Sigmoid colon (tissue), 7 donors: Measurements from ENCODE around the gene AMBP. TPM values are rescaled to one million over a fixed set of nuclear protein-coding genes. Genes with fewer than 3 reads are reported as not detected.
A peak's percentile ranks its signal among the peaks of the same experiment; 100 is the strongest.

ENCODE experiments used
- DNase-seq: peaks from one replicate; pipeline ENCODE4 v3.0.0-alpha.2; 2019
- H3K27ac ChIP-seq, 4 donors: fragments of 200-600 bp; sonication (generic); one replicate each; pipeline ENCODE4 v1.5.1; 2016 to 2019; ENCODE audit warnings: mild to moderate bottlenecking in 1 of 4
- H3K27me3 ChIP-seq, 3 donors: fragments of 200-600 bp; sonication (generic); one replicate each; pipeline ENCODE4 v1.5.1; 2019; ENCODE audit warnings: mild to moderate bottlenecking in 1 of 3
- H3K36me3 ChIP-seq, 4 donors: fragments of 200-600 bp; sonication (generic); one replicate each; pipeline ENCODE4 v1.5.1; 2016 to 2019
- H3K4me1 ChIP-seq, 4 donors: fragments of 200-600 bp; sonication (generic); one replicate each; pipeline ENCODE4 v1.5.1; 2017 to 2019
- H3K4me3 ChIP-seq, 4 donors: fragments of 200-600 bp; sonication (generic); one replicate each; pipeline ENCODE4 v1.5.1; 2017 to 2019; ENCODE audit warnings: mild to moderate bottlenecking in 2 of 4, moderate library complexity in 1 of 4
- H3K9me3 ChIP-seq, 4 donors: fragments of 200-600 bp in 3 of 4; sonication (generic) in 3 of 4; one replicate each; pipeline versions ENCODE4 v1.5.1 to v1.6.1; 2013 to 2019
- EP300 ChIP-seq, 4 donors: sonication (generic); formaldehyde crosslinking; IDR thresholded peaks; one replicate each; pipeline ENCODE4 v1.6.1; 2017; ENCODE audit warnings: antibody characterized with exemption in 4 of 4
- POLR2A ChIP-seq, 2 donors: fragments of 450-650 bp; IDR thresholded peaks; one replicate each; pipeline ENCODE4 v1.6.1; 2016; ENCODE audit warnings: antibody characterized with exemption in 2 of 2, mild to moderate bottlenecking in 2 of 2, moderate library complexity in 2 of 2
- POLR2AphosphoS5 ChIP-seq, 4 donors: sonication (generic); formaldehyde crosslinking; IDR thresholded peaks; one replicate each; pipeline ENCODE4 v1.6.1; 2017; ENCODE audit warnings: antibody characterized with exemption in 4 of 4
- WGBS, 2 donors: extraction: QIAGEN DNeasy Blood & Tissue Kit; methylation state at CpG; one replicate each; pipeline ENCODE4 v1.1.7; 2013; 5-methylcytosine and 5-hydroxymethylcytosine counted together
- intact Hi-C: fragments of 100-400 bp; cut with DNase I; formaldehyde crosslinking; loops from one replicate; pipeline ENCODE4 v1.15.1; 2023
- polyA plus RNA-seq, 3 donors: library from polyadenylated mRNA; stranded (reverse); fragments of 200-250 nt; gene quantifications; one replicate each; pipeline ENCODE4 v1.2.3, GENCODE V29; 2013
- total RNA-seq, 4 donors: library from RNA; depleted of rRNA; stranded (reverse); fragments of >200 nt; gene quantifications; one replicate each; pipeline ENCODE4 v1.1.0, GENCODE V29; 2016
- TF ChIP-seq, protein P1 (sequence below), 4 experiments: fragments of 450-650 bp in 3 of 4; fragments of 200-600 bp in 1 of 4; IDR thresholded peaks; one replicate each; pipeline ENCODE4 v1.5.1; 2016 to 2019; ENCODE audit warnings: antibody characterized with exemption in 4 of 4, mild to moderate bottlenecking in 3 of 4, moderate library complexity in 2 of 4
- donor health status: healthy with polysubstance abuse.
- donor health status: Bipolar disorder and iron deficiency.
- donor health status: healthy.

The AMBP gene
- total and polyA plus RNA-seq, 7 donors = 0.66 TPM; not detected in 6

DNA sequence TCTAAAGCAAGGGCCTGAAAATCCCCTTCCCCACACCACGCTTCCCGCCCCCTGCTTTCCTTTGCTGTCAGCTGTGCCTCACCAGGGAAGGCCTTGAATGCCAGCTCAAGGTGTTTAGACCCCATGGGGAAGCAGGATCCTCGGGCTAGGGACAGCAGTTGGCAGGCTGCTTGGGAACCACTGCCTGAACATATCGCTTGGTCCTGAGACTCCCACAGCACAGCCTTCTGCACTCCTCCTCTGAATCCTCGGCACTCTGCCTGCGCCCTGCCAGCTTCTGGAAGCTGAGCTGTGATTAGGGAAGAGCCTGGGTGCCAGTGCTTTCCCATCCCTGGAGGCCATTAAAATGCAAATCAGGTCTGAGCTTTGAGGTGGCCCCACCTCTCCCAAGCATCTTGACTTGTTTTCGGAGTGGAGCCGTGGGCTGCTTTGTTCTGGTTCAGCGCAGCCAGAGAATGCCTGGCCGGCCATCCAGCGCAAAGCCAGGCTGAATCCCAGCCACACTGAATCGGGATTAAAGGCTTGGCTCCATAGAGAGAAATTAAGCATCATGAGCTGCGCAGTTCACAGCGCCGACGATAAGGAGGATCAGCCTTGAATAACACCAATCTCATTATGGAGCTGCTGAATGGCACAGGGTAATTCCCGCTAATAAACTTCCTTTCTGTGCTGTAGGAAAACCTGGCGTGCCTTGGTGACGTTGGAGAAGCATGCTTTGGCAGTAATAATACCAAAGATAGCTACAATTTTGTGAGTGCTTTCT lies 40.0 kb downstream of the AMBP start:
- H3K27me3 ChIP-seq = no peaks in the 10 kb centered on the region
- DNase-seq = peak; percentile 32
- WGBS, 2 donors = 85 to 90% methylated on average over 19 of the region's 19 CpGs
- peaks cover 0 to 6% (median 0%) of the 10 kb centered on the region in 4 donors for H3K9me3 ChIP-seq
- no peak overlapping the region for H3K4me3 ChIP-seq
- H3K27ac ChIP-seq = no peak overlapping the region
- H3K4me1 ChIP-seq = no peaks in the 10 kb centered on the region
- peaks cover 0 to 22% (median 6%) of the 10 kb centered on the region in 4 donors for H3K36me3 ChIP-seq
- intact Hi-C loops = loop anchor here (10.0 kb wide), 1 partner anchor 353 kb away; no protein-coding TSS in a partner anchor
- no peak for TF ChIP-seq POLR2A (IDR thresholded peaks at IDR 0.05)
- no peak for TF ChIP-seq POLR2AphosphoS5 (IDR thresholded peaks at IDR 0.05)
- TF ChIP-seq, protein P1, sequence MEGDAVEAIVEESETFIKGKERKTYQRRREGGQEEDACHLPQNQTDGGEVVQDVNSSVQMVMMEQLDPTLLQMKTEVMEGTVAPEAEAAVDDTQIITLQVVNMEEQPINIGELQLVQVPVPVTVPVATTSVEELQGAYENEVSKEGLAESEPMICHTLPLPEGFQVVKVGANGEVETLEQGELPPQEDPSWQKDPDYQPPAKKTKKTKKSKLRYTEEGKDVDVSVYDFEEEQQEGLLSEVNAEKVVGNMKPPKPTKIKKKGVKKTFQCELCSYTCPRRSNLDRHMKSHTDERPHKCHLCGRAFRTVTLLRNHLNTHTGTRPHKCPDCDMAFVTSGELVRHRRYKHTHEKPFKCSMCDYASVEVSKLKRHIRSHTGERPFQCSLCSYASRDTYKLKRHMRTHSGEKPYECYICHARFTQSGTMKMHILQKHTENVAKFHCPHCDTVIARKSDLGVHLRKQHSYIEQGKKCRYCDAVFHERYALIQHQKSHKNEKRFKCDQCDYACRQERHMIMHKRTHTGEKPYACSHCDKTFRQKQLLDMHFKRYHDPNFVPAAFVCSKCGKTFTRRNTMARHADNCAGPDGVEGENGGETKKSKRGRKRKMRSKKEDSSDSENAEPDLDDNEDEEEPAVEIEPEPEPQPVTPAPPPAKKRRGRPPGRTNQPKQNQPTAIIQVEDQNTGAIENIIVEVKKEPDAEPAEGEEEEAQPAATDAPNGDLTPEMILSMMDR (IDR thresholded peaks at IDR 0.05) = no peak
- TF ChIP-seq EP300 (IDR thresholded peaks at IDR 0.05) = no peak

DNA sequence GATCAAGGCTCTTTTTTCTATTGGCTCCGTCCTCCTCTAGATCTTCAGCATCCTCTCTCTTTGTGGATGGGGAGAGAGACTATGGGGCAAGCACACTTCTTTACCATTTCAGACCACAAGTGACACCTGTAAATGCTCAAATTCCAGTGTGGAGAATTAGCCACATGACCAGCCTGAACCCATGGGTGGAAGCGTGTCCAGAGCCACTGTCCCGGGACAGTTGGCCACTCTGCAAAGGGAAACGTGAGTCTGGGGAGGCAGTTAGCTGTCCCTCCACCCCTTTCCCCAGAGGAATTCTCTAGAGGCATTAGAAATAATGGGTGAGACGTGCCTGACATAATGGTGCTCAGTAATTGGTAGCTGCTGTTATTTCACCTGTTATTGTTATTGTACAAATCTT lies 40.9 kb downstream of the AMBP start:
- no peak overlapping the region for H3K27ac ChIP-seq
- no peaks in the 10 kb centered on the region for H3K27me3 ChIP-seq
- intact Hi-C loops = loop anchor here (10.0 kb wide), 1 partner anchor 352 kb away; no protein-coding TSS in a partner anchor
- DNase-seq = no peak
- TF ChIP-seq, protein P1 (IDR thresholded peaks at IDR 0.05) = no peak
- TF ChIP-seq POLR2A (IDR thresholded peaks at IDR 0.05) (no peak), EP300 (IDR thresholded peaks at IDR 0.05) (no peak), POLR2AphosphoS5 (IDR thresholded peaks at IDR 0.05) (no peak)
- H3K4me3 ChIP-seq = no peak overlapping the region
- no peaks in the 10 kb centered on the region for H3K4me1 ChIP-seq
- 84 to 96% methylated on average over 5 of the region's 5 CpGs for WGBS, 2 donors
- peaks cover 0 to 28% (median 6%) of the 10 kb centered on the region in 4 donors for H3K36me3 ChIP-seq
- peaks cover 0 to 6% (median 0%) of the 10 kb centered on the region in 4 donors for H3K9me3 ChIP-seq

DNA sequence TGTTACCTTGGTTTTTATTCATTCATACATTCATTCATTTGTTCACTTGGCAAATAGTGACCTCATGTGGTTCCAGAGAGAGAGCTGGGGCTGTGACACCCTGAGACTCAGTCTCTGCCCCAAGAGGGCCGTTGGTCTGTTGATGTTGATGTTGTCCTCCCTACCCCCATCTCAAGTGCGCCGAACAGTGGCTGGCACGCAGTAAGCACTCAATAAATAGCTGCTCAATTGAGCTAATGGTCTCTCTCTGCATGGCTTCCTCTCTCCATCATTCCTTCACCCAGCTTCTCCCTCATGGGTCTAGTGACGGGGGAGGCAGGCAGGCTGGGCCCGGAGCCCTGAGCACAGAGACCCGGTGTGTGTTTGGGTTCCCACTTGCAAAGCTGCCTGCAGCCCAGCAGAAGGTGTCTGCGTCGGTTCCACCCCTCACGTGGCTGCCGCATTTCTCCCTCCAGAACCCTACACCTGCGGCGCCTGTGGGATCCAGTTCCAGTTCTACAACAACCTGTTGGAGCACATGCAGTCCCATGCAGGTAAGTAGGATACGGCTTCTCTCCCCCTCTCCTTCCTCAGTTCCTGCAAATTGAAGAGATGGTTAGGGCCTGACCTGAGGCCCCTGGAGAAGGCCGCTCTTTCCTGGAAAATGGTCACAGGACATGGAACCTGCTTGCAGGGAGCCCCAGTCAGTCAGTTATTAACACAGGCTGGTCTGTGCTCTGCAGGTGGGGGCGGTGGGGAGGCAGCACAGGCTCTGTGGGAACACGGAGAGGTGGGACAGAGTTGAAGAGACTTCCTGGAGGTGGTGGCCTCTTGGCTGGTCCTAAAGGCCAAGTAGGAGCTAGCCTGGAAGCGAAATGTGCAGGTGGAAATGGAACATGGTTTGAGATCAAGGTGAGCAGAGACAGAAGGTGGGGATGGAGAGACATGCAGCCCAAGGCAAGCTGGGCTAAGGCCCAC lies 42.0 kb downstream of the AMBP start:
- intact Hi-C loops = loop anchor here (10.0 kb wide), 1 partner anchor 351 kb away; no protein-coding TSS in a partner anchor
- peaks cover 0 to 6% (median 0%) of the 10 kb centered on the region in 4 donors for H3K9me3 ChIP-seq
- 94% methylated on average over 18 of the region's 18 CpGs for WGBS, 2 donors
- H3K4me3 ChIP-seq = no peak overlapping the region
- no peak overlapping the region for H3K27ac ChIP-seq
- H3K36me3 ChIP-seq = peaks cover 0 to 28% (median 6%) of the 10 kb centered on the region in 4 donors
- no peaks in the 10 kb centered on the region for H3K27me3 ChIP-seq
- peak; percentile 38 for DNase-seq
- no peaks in the 10 kb centered on the region for H3K4me1 ChIP-seq
- TF ChIP-seq POLR2AphosphoS5 (IDR thresholded peaks at IDR 0.05) (no peak), POLR2A (IDR thresholded peaks at IDR 0.05) (no peak), EP300 (IDR thresholded peaks at IDR 0.05) (no peak)
- TF ChIP-seq, protein P1 (IDR thresholded peaks at IDR 0.05) = no peak

DNA sequence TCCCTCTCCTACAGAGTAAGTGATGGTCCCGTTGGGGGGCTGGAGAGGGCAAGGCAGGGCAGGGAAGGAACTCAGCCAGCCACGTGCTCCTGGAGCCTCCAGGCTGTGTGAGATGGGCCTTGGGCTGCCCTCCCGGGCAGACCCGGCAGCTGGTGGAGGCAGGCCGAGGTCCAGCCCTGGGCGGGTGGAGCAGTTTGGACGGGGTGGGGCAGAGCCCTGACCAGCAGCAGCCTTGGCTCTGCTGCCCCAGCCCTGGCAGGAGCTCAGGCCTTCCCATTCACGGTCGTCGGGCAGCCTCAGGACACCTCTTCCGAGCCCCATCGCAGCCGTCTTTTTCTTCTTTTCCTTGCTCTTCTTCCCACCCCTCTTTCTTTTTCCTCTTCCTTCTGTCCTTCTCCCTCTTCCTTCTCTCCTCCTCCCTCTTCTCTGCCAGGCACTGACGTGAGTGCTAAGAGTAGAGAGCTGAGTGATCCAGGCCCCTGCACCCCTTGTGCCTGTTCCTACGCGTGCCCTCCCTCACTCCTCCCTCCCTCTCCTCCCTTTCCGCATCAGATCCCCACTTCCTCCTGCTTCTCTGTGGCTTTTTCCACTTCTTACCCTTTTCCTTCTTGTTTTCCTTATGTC lies 42.8 kb downstream of the AMBP start:
- WGBS, 2 donors = 76 to 88% methylated on average over 17 of the region's 17 CpGs
- Histone ChIP-seq H3K9me3 (peaks cover 0 to 6% (median 0%) of the 10 kb centered on the region in 4 donors), H3K4me3 (no peak overlapping the region), H3K36me3 (peaks cover 0 to 28% (median 6%) of the 10 kb centered on the region in 4 donors), H3K4me1 (no peaks in the 10 kb centered on the region), H3K27me3 (no peaks in the 10 kb centered on the region), H3K27ac (no peak overlapping the region)
- intact Hi-C loops = loop anchor here (10.0 kb wide), 1 partner anchor 351 kb away; no protein-coding TSS in a partner anchor
- TF ChIP-seq EP300 (IDR thresholded peaks at IDR 0.05) (no peak), POLR2A (IDR thresholded peaks at IDR 0.05) (no peak), POLR2AphosphoS5 (IDR thresholded peaks at IDR 0.05) (no peak)
- TF ChIP-seq, protein P1 (IDR thresholded peaks at IDR 0.05) = no peak
- DNase-seq = peak; percentile 29
